K562 (cell line): ENCODE data around the gene ZDHHC5.

Source experiments
- CTCF ChIP-seq, 3 experiments: IDR thresholded peaks in 2 of 3; conservative IDR thresholded peaks in 1 of 3; 2 replicates each; pipeline ENCODE4 v1.5.1; 2011 to 2012; ENCODE audit warnings: low read length in 3 of 3, mild to moderate bottlenecking in 3 of 3, control low read depth in 2 of 3, improper control_type of control experiment in 1 of 3, inconsistent platforms in 1 of 3, low read depth in 1 of 3, mixed read lengths in 1 of 3, moderate library complexity in 1 of 3; ENCODE audit not compliant: insufficient read depth in 2 of 3
- ETS1 ChIP-seq: conservative IDR thresholded peaks from 2 replicates; pipeline ENCODE4 v1.6.1; 2011; ENCODE audit warnings: low read depth, mild to moderate bottlenecking, low read length; ENCODE audit not compliant: control insufficient read depth
- NR3C1 ChIP-seq: sonication (generic); formaldehyde crosslinking; IDR thresholded peaks from 2 replicates; pipeline ENCODE4 v1.8.1; 2022; ENCODE audit warnings: missing genetic modification reagents
- POLR2A ChIP-seq: fragments of 450-650 bp; conservative IDR thresholded peaks from 2 replicates; pipeline ENCODE4 v1.6.1; 2016
- POLR2H ChIP-seq: IDR thresholded peaks from 2 replicates; pipeline ENCODE4 v1.6.1; 2016; ENCODE audit warnings: missing genetic modification characterization, low read depth, mild to moderate bottlenecking, control low read depth, missing compliant biosample characterization, moderate library complexity
- RERE ChIP-seq: sonication (generic); formaldehyde crosslinking; IDR thresholded peaks from 2 replicates; pipeline ENCODE4 v1.8.0; 2023; ENCODE audit warnings: missing genetic modification reagents, mild to moderate bottlenecking, borderline replicate concordance
- SMC3 ChIP-seq: conservative IDR thresholded peaks from 2 replicates; pipeline ENCODE4 v1.6.1; 2011; ENCODE audit warnings: low read depth, low read length, improper control_type of control experiment; ENCODE audit not compliant: insufficient read depth
- SP2 ChIP-seq: IDR thresholded peaks from 2 replicates; pipeline ENCODE4 v1.6.1; 2011; ENCODE audit warnings: mild to moderate bottlenecking, low read depth, low read length, moderate library complexity; ENCODE audit not compliant: poor library complexity, severe bottlenecking; ENCODE audit errors: extremely low read depth
- TCF3 ChIP-seq: sonication (generic); formaldehyde crosslinking; IDR thresholded peaks from 2 replicates; pipeline ENCODE4 v1.4.0; 2020; ENCODE audit warnings: mild to moderate bottlenecking, missing genetic modification reagents
- TEAD4 ChIP-seq, 2 experiments: sonication (generic) in 1 of 2; formaldehyde crosslinking in 1 of 2; IDR thresholded peaks; 2 replicates each; pipeline versions ENCODE4 v1.6.1 to v1.8.0; 2012 to 2022; ENCODE audit warnings: borderline replicate concordance in 1 of 2, inconsistent platforms in 1 of 2, low read length in 1 of 2, mild to moderate bottlenecking in 1 of 2, missing genetic modification reagents in 1 of 2
- ZNF384 ChIP-seq: IDR thresholded peaks from 2 replicates; pipeline ENCODE4 v1.6.1; 2012; ENCODE audit warnings: low read depth, low read length, improper control_type of control experiment
- ZNF57 ChIP-seq: fragments of 450-650 bp; formaldehyde crosslinking; IDR thresholded peaks from 2 replicates; pipeline ENCODE4 v1.4.0; 2020; ENCODE audit warnings: mild to moderate bottlenecking, moderate library complexity

GRCh38 chr11:57653163-57653562 lies 14.8 kb upstream of the ZDHHC5 start:
- TF ChIP-seq SMC3 (no peak), TCF3 (CRISPR knock-in tag) (no peak), RERE (CRISPR knock-in tag) (no peak), POLR2H (no peak), ZNF384 (no peak), CTCF (IDR thresholded peaks at IDR 0.05 in 2 of 3, conservative IDR thresholded peaks at IDR 0.05 in 1 of 3; ENCODE audit: insufficient read depth in 2 of 3, low read depth in 1 of 3, low read length in 3 of 3) (no peak), POLR2A (no peak), TEAD4 (IDR thresholded peaks at IDR 0.05; ENCODE audit: low read length) (no peak), TEAD4 (CRISPR knock-in tag; IDR thresholded peaks at IDR 0.05; ENCODE audit: borderline replicate concordance) (no peak), ZNF57 (no peak), SP2 (no peak), ETS1 (no peak), NR3C1 (CRISPR knock-in tag) (no peak)
